Measurements from ENCODE around the gene CDH13.

CDH13 gene

GRCh38 chr16:82841108-82841507 is 214.3 kb downstream of the CDH13 start:
- no peak for ATAC-seq
- TF ChIP-seq ZFP30 (CRISPR knock-in tag; IDR thresholded peaks at IDR 0.05) = no peak
- no peak for TF ChIP-seq ZNF70 (CRISPR knock-in tag; IDR thresholded peaks at IDR 0.05)
- TF ChIP-seq ZNF565 (CRISPR knock-in tag; conservative IDR thresholded peaks at IDR 0.05; ENCODE audit: low read depth) = no peak
- no peak for TF ChIP-seq TCF4 (CRISPR knock-in tag; IDR thresholded peaks at IDR 0.05; ENCODE audit: borderline replicate concordance)
- no peak for TF ChIP-seq ESRRG (CRISPR knock-in tag; IDR thresholded peaks at IDR 0.05)
- no peak for TF ChIP-seq ARNTL (CRISPR knock-in tag; IDR thresholded peaks at IDR 0.05; ENCODE audit: borderline replicate concordance, low read depth)
- TF ChIP-seq BACH2 (CRISPR knock-in tag; IDR thresholded peaks at IDR 0.05; ENCODE audit: borderline replicate concordance) = no peak
- TF ChIP-seq, protein P1, sequence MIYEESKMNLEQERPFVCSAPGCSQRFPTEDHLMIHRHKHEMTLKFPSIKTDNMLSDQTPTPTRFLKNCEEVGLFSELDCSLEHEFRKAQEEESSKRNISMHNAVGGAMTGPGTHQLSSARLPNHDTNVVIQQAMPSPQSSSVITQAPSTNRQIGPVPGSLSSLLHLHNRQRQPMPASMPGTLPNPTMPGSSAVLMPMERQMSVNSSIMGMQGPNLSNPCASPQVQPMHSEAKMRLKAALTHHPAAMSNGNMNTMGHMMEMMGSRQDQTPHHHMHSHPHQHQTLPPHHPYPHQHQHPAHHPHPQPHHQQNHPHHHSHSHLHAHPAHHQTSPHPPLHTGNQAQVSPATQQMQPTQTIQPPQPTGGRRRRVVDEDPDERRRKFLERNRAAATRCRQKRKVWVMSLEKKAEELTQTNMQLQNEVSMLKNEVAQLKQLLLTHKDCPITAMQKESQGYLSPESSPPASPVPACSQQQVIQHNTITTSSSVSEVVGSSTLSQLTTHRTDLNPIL (CRISPR knock-in tag; IDR thresholded peaks at IDR 0.05; ENCODE audit: low read depth) = no peak
- TF ChIP-seq, protein P2, sequence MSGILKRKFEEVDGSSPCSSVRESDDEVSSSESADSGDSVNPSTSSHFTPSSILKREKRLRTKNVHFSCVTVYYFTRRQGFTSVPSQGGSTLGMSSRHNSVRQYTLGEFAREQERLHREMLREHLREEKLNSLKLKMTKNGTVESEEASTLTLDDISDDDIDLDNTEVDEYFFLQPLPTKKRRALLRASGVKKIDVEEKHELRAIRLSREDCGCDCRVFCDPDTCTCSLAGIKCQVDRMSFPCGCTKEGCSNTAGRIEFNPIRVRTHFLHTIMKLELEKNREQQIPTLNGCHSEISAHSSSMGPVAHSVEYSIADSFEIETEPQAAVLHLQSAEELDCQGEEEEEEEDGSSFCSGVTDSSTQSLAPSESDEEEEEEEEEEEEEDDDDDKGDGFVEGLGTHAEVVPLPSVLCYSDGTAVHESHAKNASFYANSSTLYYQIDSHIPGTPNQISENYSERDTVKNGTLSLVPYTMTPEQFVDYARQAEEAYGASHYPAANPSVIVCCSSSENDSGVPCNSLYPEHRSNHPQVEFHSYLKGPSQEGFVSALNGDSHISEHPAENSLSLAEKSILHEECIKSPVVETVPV (CRISPR knock-in tag; IDR thresholded peaks at IDR 0.05) = no peak
- TF ChIP-seq TOX (CRISPR knock-in tag; IDR thresholded peaks at IDR 0.05; ENCODE audit: borderline replicate concordance) = no peak
- no peak for TF ChIP-seq CSDC2 (CRISPR knock-in tag; IDR thresholded peaks at IDR 0.05)

GRCh38 chr16:82843606-82844271 is 217.0 kb downstream of the CDH13 start:
- TF ChIP-seq, protein P2 (CRISPR knock-in tag; IDR thresholded peaks at IDR 0.05) = no peak
- TF ChIP-seq ZNF70 (CRISPR knock-in tag; IDR thresholded peaks at IDR 0.05) (no peak), PPARA (CRISPR knock-in tag; IDR thresholded peaks at IDR 0.05; ENCODE audit: borderline replicate concordance) (no peak), ESRRG (CRISPR knock-in tag; IDR thresholded peaks at IDR 0.05) (no peak), OSR1 (CRISPR knock-in tag; IDR thresholded peaks at IDR 0.05) (no peak), BACH2 (CRISPR knock-in tag; IDR thresholded peaks at IDR 0.05; ENCODE audit: borderline replicate concordance) (no peak), SNAI2 (CRISPR knock-in tag; IDR thresholded peaks at IDR 0.05) (no peak), ARNTL (CRISPR knock-in tag; IDR thresholded peaks at IDR 0.05; ENCODE audit: borderline replicate concordance, low read depth) (no peak), GLIS3 (CRISPR knock-in tag; IDR thresholded peaks at IDR 0.05) (no peak), TOX (CRISPR knock-in tag; IDR thresholded peaks at IDR 0.05; ENCODE audit: borderline replicate concordance) (no peak), PATZ1 (CRISPR knock-in tag; IDR thresholded peaks at IDR 0.05; ENCODE audit: borderline replicate concordance) (no peak), ZNF565 (CRISPR knock-in tag; conservative IDR thresholded peaks at IDR 0.05; ENCODE audit: low read depth) (no peak), ZFP3 (CRISPR knock-in tag; IDR thresholded peaks at IDR 0.05) (no peak), ZNF8 (CRISPR knock-in tag; IDR thresholded peaks at IDR 0.05) (no peak)
- TF ChIP-seq, protein P3, sequence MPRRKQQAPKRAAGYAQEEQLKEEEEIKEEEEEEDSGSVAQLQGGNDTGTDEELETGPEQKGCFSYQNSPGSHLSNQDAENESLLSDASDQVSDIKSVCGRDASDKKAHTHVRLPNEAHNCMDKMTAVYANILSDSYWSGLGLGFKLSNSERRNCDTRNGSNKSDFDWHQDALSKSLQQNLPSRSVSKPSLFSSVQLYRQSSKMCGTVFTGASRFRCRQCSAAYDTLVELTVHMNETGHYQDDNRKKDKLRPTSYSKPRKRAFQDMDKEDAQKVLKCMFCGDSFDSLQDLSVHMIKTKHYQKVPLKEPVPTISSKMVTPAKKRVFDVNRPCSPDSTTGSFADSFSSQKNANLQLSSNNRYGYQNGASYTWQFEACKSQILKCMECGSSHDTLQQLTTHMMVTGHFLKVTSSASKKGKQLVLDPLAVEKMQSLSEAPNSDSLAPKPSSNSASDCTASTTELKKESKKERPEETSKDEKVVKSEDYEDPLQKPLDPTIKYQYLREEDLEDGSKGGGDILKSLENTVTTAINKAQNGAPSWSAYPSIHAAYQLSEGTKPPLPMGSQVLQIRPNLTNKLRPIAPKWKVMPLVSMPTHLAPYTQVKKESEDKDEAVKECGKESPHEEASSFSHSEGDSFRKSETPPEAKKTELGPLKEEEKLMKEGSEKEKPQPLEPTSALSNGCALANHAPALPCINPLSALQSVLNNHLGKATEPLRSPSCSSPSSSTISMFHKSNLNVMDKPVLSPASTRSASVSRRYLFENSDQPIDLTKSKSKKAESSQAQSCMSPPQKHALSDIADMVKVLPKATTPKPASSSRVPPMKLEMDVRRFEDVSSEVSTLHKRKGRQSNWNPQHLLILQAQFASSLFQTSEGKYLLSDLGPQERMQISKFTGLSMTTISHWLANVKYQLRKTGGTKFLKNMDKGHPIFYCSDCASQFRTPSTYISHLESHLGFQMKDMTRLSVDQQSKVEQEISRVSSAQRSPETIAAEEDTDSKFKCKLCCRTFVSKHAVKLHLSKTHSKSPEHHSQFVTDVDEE (CRISPR knock-in tag; IDR thresholded peaks at IDR 0.05) = no peak
- TF ChIP-seq, protein P1 (CRISPR knock-in tag; IDR thresholded peaks at IDR 0.05; ENCODE audit: low read depth) = no peak
- ATAC-seq = no peak

Data from SK-N-SH treated with all-trans-retinoic acid at 6 μM for 48 hours (cell line).